HG02943 (cell line): ENCODE measurements around the gene NOX3.
"Not testable (repeated sequence)": the region's sequence is repeated elsewhere in the genome, so short reads cannot be mapped to it uniquely, and the experiment has no call there.

ENCODE experiments used
- ATAC-seq: cut with Tn5 transposase; IDR thresholded peaks from one replicate; pipeline ENCODE4 v1.9.1; 2021; ENCODE audit warnings: mild to moderate bottlenecking, low read depth, moderate library complexity; ENCODE audit not compliant: unreplicated experiment

NOX3 gene

DNA sequence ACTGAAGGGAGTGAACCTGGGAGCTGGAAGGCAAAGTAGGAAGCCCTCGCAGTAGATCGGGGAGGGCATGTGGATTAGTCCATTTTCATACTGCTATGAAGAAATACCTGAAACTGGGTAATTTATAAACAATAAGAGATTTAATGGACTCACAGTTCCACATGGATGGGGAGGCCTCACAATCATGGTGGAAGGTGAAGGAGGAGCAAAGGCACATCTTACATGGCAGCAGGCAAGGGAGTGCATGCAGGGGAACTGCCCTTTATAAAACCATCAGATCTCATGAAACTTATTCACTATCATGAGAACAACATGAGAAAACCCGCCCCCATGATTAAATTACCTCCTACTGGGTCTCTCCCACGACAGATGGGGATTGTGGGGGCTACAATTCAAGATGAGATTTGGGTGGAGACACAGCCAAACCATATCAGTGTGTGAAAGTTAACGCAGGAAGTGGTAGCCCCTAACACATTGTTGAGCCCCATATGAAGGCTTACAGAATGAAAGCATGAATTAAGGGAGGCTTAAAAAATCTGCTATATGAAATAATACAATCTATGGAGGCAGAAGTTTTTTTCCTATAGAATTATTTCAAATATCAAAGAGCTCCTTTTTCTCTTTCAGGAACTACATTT is 15.5 kb upstream of the NOX3 start:
- ATAC-seq: not testable (repeated sequence)

DNA sequence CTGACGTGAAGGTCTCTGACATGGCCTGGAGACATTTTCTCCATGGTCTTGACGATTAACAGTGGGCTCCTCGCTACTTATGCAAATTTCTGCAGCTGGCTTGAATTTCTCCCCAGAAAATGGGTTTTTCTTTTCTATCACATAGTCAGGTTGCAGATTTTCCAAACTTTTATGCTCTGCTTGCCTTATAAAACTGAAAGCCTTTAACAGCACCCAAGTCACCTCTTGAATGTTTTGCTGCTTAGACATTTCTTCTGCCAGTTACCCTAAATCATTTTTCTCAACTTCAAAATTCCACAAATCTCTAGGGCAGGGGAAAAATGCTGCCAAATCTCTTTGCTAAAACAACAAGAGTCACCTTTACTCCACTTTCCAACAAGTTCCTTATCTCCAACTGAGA is 12.9 kb upstream of the NOX3 start:
- ATAC-seq: not testable (repeated sequence)

GRCh38 chr6:155466539-155466938 is 10.9 kb upstream of the NOX3 start:
- no peak for ATAC-seq

DNA sequence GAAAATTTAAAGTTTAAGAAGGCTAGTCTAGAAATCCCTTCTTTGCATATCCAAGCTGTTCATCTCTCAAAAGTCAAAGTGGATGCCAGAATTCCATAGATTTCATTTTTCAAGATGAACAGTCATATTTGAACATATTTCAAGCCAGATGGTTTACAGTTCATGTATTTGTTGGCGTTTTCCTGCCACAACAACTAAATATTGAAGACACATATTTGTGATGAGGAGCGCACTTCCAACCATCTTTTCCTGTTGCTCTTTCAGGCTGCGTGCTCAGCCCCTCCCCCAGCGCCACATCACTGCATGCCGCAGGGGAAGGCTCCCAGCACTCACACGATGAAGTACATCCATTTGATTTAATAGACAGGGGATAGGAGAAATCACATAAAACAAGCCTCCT is 5.9 kb upstream of the NOX3 start:
- ATAC-seq: no peak

DNA sequence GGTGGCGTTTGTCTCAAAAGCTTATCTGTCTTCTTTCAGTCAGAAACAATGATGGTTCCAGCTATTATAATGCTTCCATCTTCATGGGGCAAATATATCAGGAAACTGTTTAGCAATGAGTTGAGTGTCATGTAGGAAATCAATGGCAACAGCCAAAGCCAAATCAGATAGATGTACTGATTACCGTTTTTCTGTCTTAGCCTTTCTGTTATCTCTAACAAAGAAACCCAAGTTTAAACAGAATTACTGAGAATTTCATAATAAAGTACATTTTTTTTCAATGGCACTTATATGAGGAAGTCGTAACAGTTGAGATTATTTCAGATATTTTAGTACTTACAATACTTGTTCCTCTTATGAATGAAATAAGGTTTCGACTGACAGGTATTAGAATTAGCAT is 1.2 kb downstream of the NOX3 start:
- no peak for ATAC-seq

- no peak for ATAC-seq
Measured at GRCh38 chr6:155454008-155454407, 1.6 kb downstream of the NOX3 start.

- ATAC-seq: no peak
Measured at GRCh38 chr6:155452576-155452975, 3.1 kb downstream of the NOX3 start.

GRCh38 chr6:155451530-155451929 is 4.1 kb downstream of the NOX3 start:
- ATAC-seq: not testable (repeated sequence)

DNA sequence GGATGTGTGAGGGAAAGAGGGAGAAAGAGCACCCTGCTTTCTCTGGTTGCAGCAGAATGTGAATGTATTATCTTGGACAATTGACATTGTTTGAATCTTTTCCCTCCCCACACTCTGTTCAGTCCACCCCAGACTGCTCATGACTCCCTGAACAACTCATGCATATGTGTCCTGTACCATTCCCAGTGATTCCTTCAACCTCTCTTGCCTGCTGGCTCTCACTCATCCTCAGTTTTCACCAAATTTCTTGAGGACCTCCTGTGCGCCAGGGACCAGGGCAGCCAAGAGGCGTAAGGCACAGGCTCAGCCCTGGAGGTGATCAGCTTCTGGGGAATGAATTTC is 5.4 kb downstream of the NOX3 start:
- no peak for ATAC-seq

DNA sequence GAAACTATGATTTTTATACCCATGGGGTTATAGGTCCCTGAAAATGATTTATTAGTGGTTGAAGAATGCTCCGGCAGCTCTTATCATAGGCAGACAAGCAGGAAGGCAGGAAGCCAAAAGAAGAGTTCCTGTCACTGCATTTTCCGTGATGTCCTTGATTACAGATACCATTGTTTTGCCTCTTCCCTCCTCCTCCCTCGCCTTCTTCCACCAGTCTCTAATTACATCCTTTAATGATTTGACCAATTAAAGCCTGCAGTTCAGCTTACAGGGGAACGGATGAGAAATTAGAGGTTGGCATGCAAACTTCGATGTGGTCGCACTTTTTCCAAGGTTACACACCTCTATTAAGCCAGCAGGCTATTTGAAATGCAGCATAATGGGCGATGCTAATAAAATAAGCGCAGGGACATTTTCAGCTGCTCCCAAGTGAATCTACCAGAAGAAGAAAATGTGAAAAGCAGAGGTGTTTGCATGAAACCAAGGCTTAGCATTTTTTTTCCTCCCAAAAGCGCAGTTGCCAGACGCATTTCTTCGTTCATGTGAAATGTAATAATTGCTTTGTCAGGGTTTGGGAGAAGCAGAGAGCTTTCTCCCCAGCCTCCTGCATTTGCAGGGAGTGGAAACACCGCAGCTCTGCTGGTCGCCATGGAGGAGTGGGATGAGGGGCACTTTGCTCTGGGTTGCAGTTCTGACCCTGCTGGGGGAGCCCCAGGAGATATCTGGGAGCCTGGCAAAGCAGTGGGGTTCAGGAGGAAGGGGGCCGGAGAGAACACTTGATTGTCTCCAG is 6.0 kb downstream of the NOX3 start:
- ATAC-seq: no peak

DNA sequence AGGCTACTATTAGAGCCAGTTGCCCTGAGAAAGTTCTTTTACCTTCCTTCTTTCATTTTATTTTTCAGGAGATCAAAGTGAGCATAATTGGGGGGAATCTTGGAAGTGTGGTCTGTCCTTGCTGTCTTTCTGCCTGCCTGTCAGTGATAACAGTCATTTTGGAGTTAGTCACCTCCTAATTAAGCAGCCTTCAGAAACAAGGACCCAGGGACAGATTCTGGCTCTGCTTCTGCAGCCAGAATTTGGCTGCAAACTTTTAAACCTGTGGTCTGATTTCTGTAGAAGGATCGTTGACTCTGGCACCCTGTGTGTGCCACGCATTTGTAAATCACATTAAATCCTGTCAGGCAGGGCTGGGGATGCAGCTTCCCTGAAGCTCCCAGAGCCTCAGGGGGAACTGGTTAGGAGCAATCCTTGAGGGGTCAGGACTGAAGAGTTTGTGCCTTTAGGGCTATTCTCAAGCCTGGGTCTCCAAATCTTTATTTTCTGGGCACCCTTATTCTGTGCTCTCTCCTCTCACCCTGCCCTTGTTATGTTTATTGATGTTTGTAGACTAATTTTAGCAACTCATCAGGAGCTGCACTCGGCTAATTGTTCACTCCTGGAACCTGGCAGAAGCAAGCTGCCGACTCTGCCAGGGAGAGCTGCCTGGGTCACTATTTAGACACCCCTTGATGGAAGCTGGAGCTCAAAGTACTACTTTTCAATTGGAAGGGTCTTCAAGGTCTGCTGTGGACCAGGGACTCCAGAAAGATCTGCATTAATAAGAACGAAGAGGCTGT is 6.8 kb downstream of the NOX3 start:
- no peak for ATAC-seq

DNA sequence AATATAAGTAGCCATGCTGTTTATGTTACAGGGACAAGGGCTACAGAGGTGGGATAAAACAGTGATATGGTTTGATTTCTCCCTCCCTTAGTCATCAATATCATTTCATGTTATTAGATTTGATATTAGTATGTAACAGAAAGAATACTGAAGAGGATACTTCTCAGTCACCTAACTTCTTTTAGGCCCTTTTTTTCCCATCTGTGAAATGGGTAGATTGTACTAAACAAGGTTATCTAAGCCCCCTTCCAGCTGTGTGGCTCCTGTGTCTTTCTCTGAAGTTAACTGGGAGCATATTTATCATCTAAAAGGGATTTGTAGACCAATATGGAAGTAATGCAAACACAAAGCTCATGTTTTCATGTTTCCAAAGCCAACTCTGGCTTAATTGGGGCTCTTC is 7.7 kb downstream of the NOX3 start:
- no peak for ATAC-seq

GRCh38 chr6:155444952-155445903 is 10.4 kb downstream of the NOX3 start:
- ATAC-seq: no peak

- ATAC-seq: no peak
Measured at GRCh38 chr6:155444120-155444917, 11.3 kb downstream of the NOX3 start.

DNA sequence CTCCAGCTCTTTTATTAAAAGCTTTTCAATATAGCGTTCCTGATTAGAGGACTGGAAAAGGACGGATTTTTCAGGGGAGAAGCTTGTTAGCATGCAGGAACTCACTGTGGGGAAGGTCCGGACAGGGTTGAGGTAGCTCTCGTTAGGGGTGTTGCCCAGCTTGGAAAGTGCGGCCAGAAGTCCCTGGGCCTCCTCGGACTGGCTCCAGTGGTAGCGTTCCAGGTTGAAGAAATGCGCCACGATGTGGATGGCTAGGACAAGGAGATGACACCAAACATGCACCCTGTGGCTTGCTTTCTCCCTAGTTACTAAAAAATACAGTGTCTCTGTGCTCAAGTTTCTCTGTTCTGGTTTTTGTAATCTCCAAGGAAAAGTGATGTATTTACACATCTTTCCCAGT is 12.5 kb downstream of the NOX3 start:
- no peak for ATAC-seq

DNA sequence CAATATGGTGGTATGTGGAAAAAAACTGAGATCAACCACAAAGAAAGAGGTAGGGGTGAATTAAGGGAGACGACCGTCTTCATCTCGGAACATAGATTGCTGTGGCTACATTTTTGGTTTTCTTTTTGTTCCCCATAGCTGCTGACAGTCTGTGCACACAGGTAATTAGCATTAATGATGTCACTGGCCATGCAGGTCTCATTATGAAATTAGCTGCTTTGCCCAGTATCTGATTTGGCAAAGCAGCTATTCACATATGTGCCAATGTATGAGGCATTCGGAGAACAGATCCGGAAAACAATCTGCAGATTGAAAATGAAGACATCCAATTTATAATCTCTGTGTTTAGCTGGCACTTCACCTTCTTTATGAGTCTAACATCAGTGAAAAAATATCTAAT is 13.1 kb downstream of the NOX3 start:
- no peak for ATAC-seq

- no peak for ATAC-seq
Measured at GRCh38 chr6:155441112-155441465, 14.6 kb downstream of the NOX3 start.

DNA sequence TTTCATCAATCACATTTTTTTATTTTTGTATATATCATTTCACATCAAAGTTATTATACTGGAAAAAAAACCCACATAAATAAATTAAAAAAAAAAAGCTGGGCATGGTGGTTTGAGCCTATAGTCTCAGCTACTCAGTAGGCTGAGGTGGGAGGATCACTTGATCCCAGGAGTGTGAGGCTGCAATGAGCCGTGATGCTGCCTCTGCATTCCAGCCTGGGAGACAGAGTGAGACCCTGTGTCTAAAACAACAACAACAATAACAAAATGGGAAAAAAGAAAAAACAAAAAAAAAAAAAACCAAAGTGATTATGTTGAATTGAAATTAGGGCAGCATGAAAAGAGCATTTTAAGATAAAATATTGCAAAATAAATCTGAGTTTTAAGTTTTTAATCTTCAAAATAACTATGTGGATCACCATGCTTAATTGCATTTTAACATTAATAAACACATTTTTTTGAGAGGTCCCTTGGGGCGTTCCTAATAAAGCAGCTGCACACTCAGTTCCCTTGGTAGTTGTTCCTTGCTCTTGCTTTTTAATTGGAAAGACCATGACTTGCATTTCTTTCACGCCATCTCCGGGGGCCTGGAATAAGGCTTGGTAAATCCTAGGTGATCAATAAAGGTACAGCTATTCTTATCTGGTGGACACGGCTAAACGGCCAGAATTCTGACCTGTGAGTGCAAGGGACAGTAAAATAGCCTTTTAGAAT is 15.1 kb downstream of the NOX3 start:
- no peak for ATAC-seq

DNA sequence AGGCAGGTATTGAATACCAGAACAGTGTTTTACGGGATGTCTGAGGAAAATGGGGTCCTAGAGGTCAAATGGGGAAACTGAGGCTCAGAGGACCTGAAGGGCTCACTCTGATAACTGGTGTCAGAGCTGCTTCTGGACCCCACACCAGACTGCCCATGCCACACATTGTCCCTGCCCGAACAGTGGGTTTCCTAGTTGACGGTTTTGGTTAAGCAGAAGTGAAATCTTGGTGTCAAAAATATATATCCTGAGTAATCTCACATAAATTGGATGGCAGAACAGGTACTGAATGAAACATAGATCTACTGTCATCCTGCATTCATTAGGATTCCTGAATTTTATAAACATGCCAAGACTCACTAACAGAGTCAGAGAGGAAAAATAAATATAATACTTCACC is 16.3 kb downstream of the NOX3 start:
- no peak for ATAC-seq
